HL-60 (cell line): ENCODE data around the gene GFOD1.

Experiments
- GABPA ChIP-seq: IDR thresholded peaks from 2 replicates; pipeline ENCODE4 v1.6.1; 2012; ENCODE audit warnings: low read depth
- POLR2AphosphoS5 ChIP-seq: IDR thresholded peaks from 2 replicates; pipeline ENCODE4 v1.6.1; 2012; ENCODE audit warnings: low read depth
- TF ChIP-seq, protein P1 (sequence below): IDR thresholded peaks from one replicate; pipeline ENCODE4 v1.5.1; 2011; ENCODE audit warnings: low read length, control low read depth, inconsistent platforms; ENCODE audit not compliant: insufficient read depth

DNA sequence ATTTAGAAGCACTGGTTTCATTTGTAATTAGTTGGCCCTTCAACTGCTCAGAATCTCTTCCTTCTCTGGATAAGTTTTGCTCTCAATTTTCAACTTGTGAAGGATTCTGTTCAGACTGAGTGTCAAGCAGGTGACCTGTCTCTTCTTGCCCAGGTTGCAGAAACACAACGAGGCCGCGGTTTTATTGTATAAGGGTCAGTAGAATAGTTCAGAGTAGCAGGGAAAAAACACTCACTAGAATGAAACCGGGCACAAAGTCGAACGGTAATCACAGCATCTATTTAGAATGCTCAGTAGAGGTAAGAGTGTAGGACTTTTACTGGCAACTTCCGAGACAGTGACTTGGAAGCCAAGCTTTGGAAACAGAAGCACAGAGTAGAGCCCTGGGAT is 17.9 kb upstream of the GFOD1 start:
- TF ChIP-seq GABPA (no peak), POLR2AphosphoS5 (no peak)
- TF ChIP-seq, protein P1, sequence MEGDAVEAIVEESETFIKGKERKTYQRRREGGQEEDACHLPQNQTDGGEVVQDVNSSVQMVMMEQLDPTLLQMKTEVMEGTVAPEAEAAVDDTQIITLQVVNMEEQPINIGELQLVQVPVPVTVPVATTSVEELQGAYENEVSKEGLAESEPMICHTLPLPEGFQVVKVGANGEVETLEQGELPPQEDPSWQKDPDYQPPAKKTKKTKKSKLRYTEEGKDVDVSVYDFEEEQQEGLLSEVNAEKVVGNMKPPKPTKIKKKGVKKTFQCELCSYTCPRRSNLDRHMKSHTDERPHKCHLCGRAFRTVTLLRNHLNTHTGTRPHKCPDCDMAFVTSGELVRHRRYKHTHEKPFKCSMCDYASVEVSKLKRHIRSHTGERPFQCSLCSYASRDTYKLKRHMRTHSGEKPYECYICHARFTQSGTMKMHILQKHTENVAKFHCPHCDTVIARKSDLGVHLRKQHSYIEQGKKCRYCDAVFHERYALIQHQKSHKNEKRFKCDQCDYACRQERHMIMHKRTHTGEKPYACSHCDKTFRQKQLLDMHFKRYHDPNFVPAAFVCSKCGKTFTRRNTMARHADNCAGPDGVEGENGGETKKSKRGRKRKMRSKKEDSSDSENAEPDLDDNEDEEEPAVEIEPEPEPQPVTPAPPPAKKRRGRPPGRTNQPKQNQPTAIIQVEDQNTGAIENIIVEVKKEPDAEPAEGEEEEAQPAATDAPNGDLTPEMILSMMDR = no peak
